Uterus (tissue), 2 donors: Measurements from ENCODE around the gene BECN2.
"Not testable (repeated sequence)": the region's sequence is repeated elsewhere in the genome, so short reads cannot be mapped to it uniquely, and the experiment has no call there.

ENCODE experiments used
- POLR2A ChIP-seq, 2 donors: fragments of 450-650 bp; IDR thresholded peaks; one replicate each; pipeline ENCODE4 v1.6.1; 2016; ENCODE audit warnings: antibody characterized with exemption in 2 of 2, mild to moderate bottlenecking in 1 of 2, moderate library complexity in 1 of 2
- TF ChIP-seq, protein P1 (sequence below), 4 experiments: fragments of 200-600 bp in 2 of 4; fragments of 450-650 bp in 2 of 4; sonication (generic) in 2 of 4; IDR thresholded peaks; one replicate each; pipeline ENCODE4 v1.5.1; 2016 to 2019; ENCODE audit warnings: antibody characterized with exemption in 4 of 4, mild to moderate bottlenecking in 2 of 4, moderate library complexity in 1 of 4

DNA sequence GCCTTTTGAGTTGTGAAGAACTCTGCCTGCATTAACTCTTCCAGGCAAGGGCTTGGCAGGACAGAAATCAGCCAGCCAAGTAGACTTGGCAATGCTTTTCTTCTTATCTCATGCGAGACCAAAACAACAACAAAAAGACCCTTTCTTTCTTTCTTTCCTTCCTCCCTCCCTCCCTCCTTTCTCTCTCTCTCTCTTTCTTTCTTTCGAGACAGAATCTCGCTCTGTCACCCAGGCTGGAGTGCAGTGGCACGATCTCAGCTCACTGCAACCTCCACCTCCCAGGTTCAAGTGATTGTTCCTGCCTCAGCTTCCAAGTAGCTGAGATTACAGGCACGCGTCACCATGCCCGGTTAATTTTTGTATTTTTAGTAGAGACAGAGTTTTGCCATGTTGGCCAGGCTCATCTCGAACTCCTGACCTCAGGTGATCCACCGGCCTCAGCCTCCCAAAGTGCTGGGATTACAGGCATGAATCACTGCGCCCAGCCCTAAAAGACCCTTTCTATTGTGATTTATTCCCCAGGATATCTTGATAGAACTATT lies 30.9 kb downstream of the BECN2 start:
- TF ChIP-seq POLR2A (IDR thresholded peaks at IDR 0.05) = not testable (repeated sequence)
- TF ChIP-seq, protein P1, sequence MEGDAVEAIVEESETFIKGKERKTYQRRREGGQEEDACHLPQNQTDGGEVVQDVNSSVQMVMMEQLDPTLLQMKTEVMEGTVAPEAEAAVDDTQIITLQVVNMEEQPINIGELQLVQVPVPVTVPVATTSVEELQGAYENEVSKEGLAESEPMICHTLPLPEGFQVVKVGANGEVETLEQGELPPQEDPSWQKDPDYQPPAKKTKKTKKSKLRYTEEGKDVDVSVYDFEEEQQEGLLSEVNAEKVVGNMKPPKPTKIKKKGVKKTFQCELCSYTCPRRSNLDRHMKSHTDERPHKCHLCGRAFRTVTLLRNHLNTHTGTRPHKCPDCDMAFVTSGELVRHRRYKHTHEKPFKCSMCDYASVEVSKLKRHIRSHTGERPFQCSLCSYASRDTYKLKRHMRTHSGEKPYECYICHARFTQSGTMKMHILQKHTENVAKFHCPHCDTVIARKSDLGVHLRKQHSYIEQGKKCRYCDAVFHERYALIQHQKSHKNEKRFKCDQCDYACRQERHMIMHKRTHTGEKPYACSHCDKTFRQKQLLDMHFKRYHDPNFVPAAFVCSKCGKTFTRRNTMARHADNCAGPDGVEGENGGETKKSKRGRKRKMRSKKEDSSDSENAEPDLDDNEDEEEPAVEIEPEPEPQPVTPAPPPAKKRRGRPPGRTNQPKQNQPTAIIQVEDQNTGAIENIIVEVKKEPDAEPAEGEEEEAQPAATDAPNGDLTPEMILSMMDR (IDR thresholded peaks at IDR 0.05) = not testable (repeated sequence)
